Measurements from ENCODE around the gene TRIM48.
"Not testable (repeated sequence)": the region's sequence is repeated elsewhere in the genome, so short reads cannot be mapped to it uniquely, and the experiment has no call there.

The TRIM48 gene, protein sequence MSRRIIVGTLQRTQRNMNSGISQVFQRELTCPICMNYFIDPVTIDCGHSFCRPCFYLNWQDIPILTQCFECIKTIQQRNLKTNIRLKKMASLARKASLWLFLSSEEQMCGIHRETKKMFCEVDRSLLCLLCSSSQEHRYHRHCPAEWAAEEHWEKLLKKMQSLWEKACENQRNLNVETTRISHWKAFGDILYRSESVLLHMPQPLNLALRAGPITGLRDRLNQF

DNA sequence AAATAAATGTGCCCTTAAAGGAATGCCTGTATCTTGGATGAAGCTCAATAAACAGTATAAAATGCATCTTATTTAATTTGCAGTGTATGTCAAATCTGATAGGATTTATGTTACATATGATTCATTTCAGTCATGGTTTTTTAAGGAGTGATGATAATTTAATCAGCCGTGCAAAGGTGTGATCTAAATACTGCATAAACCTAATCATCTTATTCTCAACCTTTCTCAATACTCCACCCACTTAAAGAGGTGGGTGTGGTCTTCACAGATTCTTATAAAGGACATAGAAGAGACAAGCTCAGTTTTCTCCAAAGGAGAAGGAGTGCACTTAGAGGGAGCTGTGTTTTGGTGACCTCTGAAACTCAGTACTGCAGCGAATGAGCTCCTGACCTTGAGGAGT lies at the start of gene TRIM48:
TSS of gene TRIM48 (plus strand) at position 301 of the 400 bp plus-strand sequence. CDS start 113 bp downstream, outside the sequence.
- not testable (repeated sequence) for DNase-seq

- not testable (repeated sequence) for DNase-seq
These were observed 23.6 kb upstream of the TRIM48 start for GRCh38 chr11:55238316-55238715.

GRCh38 chr11:55263081-55263480 lies 1.1 kb downstream of the TRIM48 start:
- no peak for DNase-seq
